ENCODE measurements around the gene ERMP1. TPM values are rescaled to one million over a fixed set of nuclear protein-coding genes. Genes with fewer than 3 reads are reported as not detected.

Gene ERMP1
- total RNA-seq, 1 donor from 2014 or later = 10.2 TPM

- H3K36me3 ChIP-seq (ENCODE audit: control insufficient read depth, insufficient read depth, low read length) = no peaks in the 10 kb centered on the region
- H3K4me3 ChIP-seq (ENCODE audit: low read depth, low read length) = no peak overlapping the region
- no peak for DNase-seq (ENCODE audit: low read depth)
- TF ChIP-seq CTCF (IDR thresholded peaks at IDR 0.05; ENCODE audit: insufficient read depth, low read length, poor library complexity, severe bottlenecking) = no peak
- no peaks in the 10 kb centered on the region for H3K27me3 ChIP-seq (ENCODE audit: control insufficient read depth, insufficient read depth, low read length)
Measured at GRCh38 chr9:5845157-5845531, 12.2 kb upstream of the ERMP1 start.

- no peak for TF ChIP-seq CTCF (IDR thresholded peaks at IDR 0.05; ENCODE audit: insufficient read depth, low read length, poor library complexity, severe bottlenecking)
- Histone ChIP-seq H3K27me3 (ENCODE audit: control insufficient read depth, insufficient read depth, low read length) (no peaks in the 10 kb centered on the region), H3K4me3 (ENCODE audit: low read depth, low read length) (no peak overlapping the region), H3K36me3 (ENCODE audit: control insufficient read depth, insufficient read depth, low read length) (no peaks in the 10 kb centered on the region)
- DNase-seq (ENCODE audit: low read depth) = peak; percentile 64
Measured at GRCh38 chr9:5843794-5844471, 11.0 kb upstream of the ERMP1 start.

GRCh38 chr9:5842929-5843793, 10.2 kb upstream of the ERMP1 start:
- no peak for TF ChIP-seq CTCF (IDR thresholded peaks at IDR 0.05; ENCODE audit: insufficient read depth, low read length, poor library complexity, severe bottlenecking)
- no peak for DNase-seq (ENCODE audit: low read depth)
- H3K27me3 ChIP-seq (ENCODE audit: control insufficient read depth, insufficient read depth, low read length) = no peaks in the 10 kb centered on the region
- no peak overlapping the region for H3K4me3 ChIP-seq (ENCODE audit: low read depth, low read length)
- H3K36me3 ChIP-seq (ENCODE audit: control insufficient read depth, insufficient read depth, low read length) = no peaks in the 10 kb centered on the region

- Histone ChIP-seq H3K27me3 (ENCODE audit: control insufficient read depth, insufficient read depth, low read length) (no peaks in the 10 kb centered on the region), H3K4me3 (ENCODE audit: low read depth, low read length) (no peak overlapping the region), H3K36me3 (ENCODE audit: control insufficient read depth, insufficient read depth, low read length) (no peaks in the 10 kb centered on the region)
- no peak for DNase-seq (ENCODE audit: low read depth)
- TF ChIP-seq CTCF (IDR thresholded peaks at IDR 0.05; ENCODE audit: insufficient read depth, low read length, poor library complexity, severe bottlenecking) = no peak
Measured at GRCh38 chr9:5841771-5842573, 9.1 kb upstream of the ERMP1 start.

GRCh38 chr9:5840788-5841187, 7.9 kb upstream of the ERMP1 start:
- no peak for TF ChIP-seq CTCF (IDR thresholded peaks at IDR 0.05; ENCODE audit: insufficient read depth, low read length, poor library complexity, severe bottlenecking)
- no peaks in the 10 kb centered on the region for H3K27me3 ChIP-seq (ENCODE audit: control insufficient read depth, insufficient read depth, low read length)
- no peaks in the 10 kb centered on the region for H3K36me3 ChIP-seq (ENCODE audit: control insufficient read depth, insufficient read depth, low read length)
- no peak overlapping the region for H3K4me3 ChIP-seq (ENCODE audit: low read depth, low read length)
- DNase-seq (ENCODE audit: low read depth) = no peak

Data from kidney epithelial cell (primary cell).